ENCODE measurements around the gene B3GNT9. TPM values are rescaled to one million over a fixed set of nuclear protein-coding genes. Genes with fewer than 3 reads are reported as not detected.
A peak's percentile ranks its signal among the peaks of the same experiment; 100 is the strongest.

Gene B3GNT9
- total and polyA plus RNA-seq, 4 experiments from 2014 or later = 10.0 to 11.8 (median 10.2) TPM

DNA sequence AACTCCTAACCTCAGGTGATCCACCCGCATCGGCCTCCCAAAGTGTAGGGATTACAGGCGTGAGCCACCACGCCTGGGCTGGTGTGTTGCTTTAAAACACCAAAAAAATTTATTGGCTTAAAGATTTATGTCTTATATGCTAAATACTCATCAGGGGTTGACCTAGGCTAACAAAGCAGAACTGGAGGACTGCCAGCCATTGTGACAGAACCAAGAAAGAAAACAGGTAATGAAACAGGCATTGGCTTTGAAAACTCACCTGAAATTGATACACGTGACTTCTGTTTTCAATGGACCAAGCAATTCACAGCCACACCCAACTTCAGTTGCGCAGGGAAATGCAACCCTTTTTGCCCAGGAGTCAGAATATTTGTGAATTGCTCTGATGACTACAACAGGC is 46.0 kb downstream of the B3GNT9 start:
- Mint-ChIP-seq H3K36me3 (peaks cover 0 to 7% of the 10 kb centered on the region in 2 donors), H3K4me3 (no peak overlapping the region), H3K9me3 (peaks cover 0 to 1% (median 0%) of the 10 kb centered on the region in 8 donors), H3K27ac (peak overlapping the region in 1 of 7 donors; percentile 36), H3K27me3 (no peaks in the 10 kb centered on the region), H3K4me1 (peaks cover 5 to 10% (median 7%) of the 10 kb centered on the region in 4 donors)
- Histone ChIP-seq H3K36me3 (ENCODE audit: insufficient read depth, low read length) (no peaks in the 10 kb centered on the region), H3K4me1 (ENCODE audit: insufficient read depth, low read length) (peaks cover 7% of the 10 kb centered on the region), H3K27me3 (ENCODE audit: insufficient read depth, low read length) (no peaks in the 10 kb centered on the region), H3K4me3 (ENCODE audit: low read length in 2 of 2) (no peak overlapping the region), H3K27ac (ENCODE audit: low read depth, low read length) (no peak overlapping the region), H3K9me3 (ENCODE audit: control insufficient read depth in 1 of 2, low read length in 2 of 2) (no peaks in the 10 kb centered on the region)
- ChIA-PET CTCF (ENCODE audit: partially characterized antibody) (interaction anchor here (0.8 to 6.7 kb wide), 6 partner anchors 22 to 128 kb away, joined by 3 to 72 read pairs (median 26); no protein-coding TSS in a partner anchor), POLR2A (ENCODE audit: partially characterized antibody) (no interaction called here)
- intact Hi-C loops (cut with micrococcal nuclease) = no loop called here
- DNase-seq = no peak

GRCh38 chr16:67104061-67104460 is 46.7 kb downstream of the B3GNT9 start:
- DNase-seq = no peak
- Histone ChIP-seq H3K4me1 (ENCODE audit: insufficient read depth, low read length) (peaks cover 3% of the 10 kb centered on the region), H3K27me3 (ENCODE audit: insufficient read depth, low read length) (no peaks in the 10 kb centered on the region), H3K27ac (ENCODE audit: low read depth, low read length) (no peak overlapping the region), H3K9me3 (ENCODE audit: control insufficient read depth in 1 of 2, low read length in 2 of 2) (no peaks in the 10 kb centered on the region), H3K4me3 (ENCODE audit: low read length in 2 of 2) (no peak overlapping the region), H3K36me3 (ENCODE audit: insufficient read depth, low read length) (no peaks in the 10 kb centered on the region)
- Mint-ChIP-seq H3K4me1 (peaks cover 0 to 6% (median 0%) of the 10 kb centered on the region in 4 donors), H3K27me3 (no peaks in the 10 kb centered on the region), H3K4me3 (no peak overlapping the region), H3K36me3 (peaks cover 0 to 4% of the 10 kb centered on the region in 2 donors), H3K9me3 (no peaks in the 10 kb centered on the region), H3K27ac (peak overlapping the region in 3 of 7 donors; percentile 7 to 47 (median 19))
- POLR2A ChIA-PET (ENCODE audit: partially characterized antibody) = interaction anchor here (0.6 to 1.4 kb wide), 2 partner anchors 48 to 480 kb away, joined by 3 read pairs; no protein-coding TSS in a partner anchor
- CTCF ChIA-PET (ENCODE audit: partially characterized antibody) = interaction anchor here (0.8 to 6.7 kb wide), 9 partner anchors 10 to 143 kb away, joined by 3 to 72 read pairs (median 6); partner anchors contain the start of gene CES3
- intact Hi-C loops (cut with micrococcal nuclease) = no loop called here

GRCh38 chr16:67101311-67102082 is 49.3 kb downstream of the B3GNT9 start:
- Mint-ChIP-seq H3K9me3 (no peaks in the 10 kb centered on the region), H3K27me3 (no peaks in the 10 kb centered on the region), H3K27ac (no peak overlapping the region), H3K4me3 (no peak overlapping the region), H3K4me1 (peaks cover 0 to 6% (median 0%) of the 10 kb centered on the region in 4 donors), H3K36me3 (peaks cover 0 to 11% of the 10 kb centered on the region in 2 donors)
- Histone ChIP-seq H3K4me3 (ENCODE audit: low read length in 2 of 2) (no peak overlapping the region), H3K27ac (ENCODE audit: low read depth, low read length) (no peak overlapping the region), H3K4me1 (ENCODE audit: insufficient read depth, low read length) (no peaks in the 10 kb centered on the region), H3K36me3 (ENCODE audit: insufficient read depth, low read length) (no peaks in the 10 kb centered on the region), H3K9me3 (ENCODE audit: control insufficient read depth in 1 of 2, low read length in 2 of 2) (no peaks in the 10 kb centered on the region), H3K27me3 (ENCODE audit: insufficient read depth, low read length) (no peaks in the 10 kb centered on the region)
- POLR2A ChIA-PET (ENCODE audit: partially characterized antibody) = interaction anchor here (1.0 to 1.2 kb wide), 3 partner anchors 49 to 126 kb away, joined by 3 to 4 read pairs (median 4); partner anchors contain the start of gene B3GNT9
- no peak for DNase-seq
- CTCF ChIA-PET (ENCODE audit: partially characterized antibody) = interaction anchor here (0.7 to 6.7 kb wide), 23 partner anchors 8 to 389 kb away, joined by 3 to 72 read pairs (median 4); partner anchors contain the start of genes B3GNT9, MATCAP1 and PHAF1
- intact Hi-C loops (cut with micrococcal nuclease) = loop anchor here (1.0 kb wide), 2 partner anchors 83 to 124 kb away; no protein-coding TSS in a partner anchor

DNA sequence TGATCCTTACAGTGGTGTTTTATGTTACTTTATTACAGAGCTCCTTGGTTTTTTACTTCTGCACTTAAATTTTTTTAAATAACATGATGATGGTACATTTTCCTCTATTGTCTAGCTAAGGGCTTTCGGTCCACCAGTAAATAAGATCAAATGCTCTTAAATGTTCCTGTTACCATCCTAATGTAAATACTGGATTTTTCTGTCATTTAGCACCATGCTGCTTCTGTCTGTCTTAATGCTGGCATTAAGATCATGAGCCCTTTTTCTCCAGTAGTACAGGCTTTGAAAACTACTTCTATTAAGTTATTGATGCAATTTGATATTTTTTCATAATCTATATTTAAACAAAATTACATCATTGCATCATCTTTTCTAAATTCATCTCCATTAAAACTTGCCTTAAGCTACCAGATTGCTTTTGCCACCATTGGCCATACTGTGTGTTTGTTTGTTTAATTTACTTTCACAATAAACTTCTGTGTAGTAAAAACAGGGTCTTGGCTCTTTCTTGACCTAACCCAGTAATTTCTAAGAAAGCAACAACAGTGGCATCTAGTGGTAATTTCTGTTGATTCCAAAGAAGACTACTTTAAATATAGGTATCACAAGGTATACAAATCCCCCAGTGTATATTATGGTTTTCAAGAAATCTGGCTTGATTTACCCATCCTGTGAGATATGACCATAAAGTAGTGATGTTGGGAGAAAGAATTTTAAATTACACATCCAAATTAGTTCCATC is 50.1 kb downstream of the B3GNT9 start:
- H3K27ac Mint-ChIP-seq = peak overlapping the region in 1 of 7 donors; percentile 19
- H3K27me3 ChIP-seq (ENCODE audit: insufficient read depth, low read length) = no peaks in the 10 kb centered on the region
- H3K9me3 Mint-ChIP-seq = no peaks in the 10 kb centered on the region
- H3K27ac ChIP-seq (ENCODE audit: low read depth, low read length) = no peak overlapping the region
- peaks cover 0 to 11% of the 10 kb centered on the region in 2 donors for H3K36me3 Mint-ChIP-seq
- DNase-seq = peak in 4 of 5 donors; percentile 14 to 36 (median 20)
- no peaks in the 10 kb centered on the region for H3K4me1 ChIP-seq (ENCODE audit: insufficient read depth, low read length)
- intact Hi-C loops (cut with micrococcal nuclease) = loop anchor here (1.0 kb wide), 2 partner anchors 82 to 123 kb away; no protein-coding TSS in a partner anchor
- H3K4me3 ChIP-seq (ENCODE audit: low read length in 2 of 2) = no peak overlapping the region
- POLR2A ChIA-PET (ENCODE audit: partially characterized antibody) = interaction anchor here (1.0 to 1.2 kb wide), 5 partner anchors 50 to 125 kb away, joined by 3 to 4 read pairs (median 4); partner anchors contain the start of genes B3GNT9, FBXL8 and TRADD
- peaks cover 0 to 4% (median 0%) of the 10 kb centered on the region in 4 donors for H3K4me1 Mint-ChIP-seq
- no peak overlapping the region for H3K4me3 Mint-ChIP-seq
- no peaks in the 10 kb centered on the region for H3K9me3 ChIP-seq (ENCODE audit: control insufficient read depth in 1 of 2, low read length in 2 of 2)
- H3K36me3 ChIP-seq (ENCODE audit: insufficient read depth, low read length) = no peaks in the 10 kb centered on the region
- H3K27me3 Mint-ChIP-seq = no peaks in the 10 kb centered on the region
- CTCF ChIA-PET (ENCODE audit: partially characterized antibody) = interaction anchor here (0.8 to 6.7 kb wide), 17 partner anchors 9 to 147 kb away, joined by 3 to 72 read pairs (median 4); partner anchors contain the start of genes B3GNT9, MATCAP1 and PHAF1

GRCh38 chr16:67098599-67098998 is 52.2 kb downstream of the B3GNT9 start:
- ChIA-PET POLR2A (ENCODE audit: partially characterized antibody) (no interaction called here), CTCF (ENCODE audit: partially characterized antibody) (interaction anchor here (1.3 to 6.7 kb wide), 2 partner anchors 69 to 80 kb away, joined by 3 to 72 read pairs; no protein-coding TSS in a partner anchor)
- H3K4me3 Mint-ChIP-seq = no peak overlapping the region
- intact Hi-C loops (cut with micrococcal nuclease) = no loop called here
- no peaks in the 10 kb centered on the region for H3K4me1 ChIP-seq (ENCODE audit: insufficient read depth, low read length)
- no peaks in the 10 kb centered on the region for H3K9me3 ChIP-seq (ENCODE audit: control insufficient read depth in 1 of 2, low read length in 2 of 2)
- peaks cover 3 to 14% of the 10 kb centered on the region in 2 donors for H3K36me3 Mint-ChIP-seq
- no peak overlapping the region for H3K27ac Mint-ChIP-seq
- H3K27me3 ChIP-seq (ENCODE audit: insufficient read depth, low read length) = no peaks in the 10 kb centered on the region
- no peaks in the 10 kb centered on the region for H3K36me3 ChIP-seq (ENCODE audit: insufficient read depth, low read length)
- no peak overlapping the region for H3K27ac ChIP-seq (ENCODE audit: low read depth, low read length)
- no peaks in the 10 kb centered on the region for H3K4me1 Mint-ChIP-seq
- H3K4me3 ChIP-seq (ENCODE audit: low read length in 2 of 2) = no peak overlapping the region
- no peak for DNase-seq
- no peaks in the 10 kb centered on the region for H3K9me3 Mint-ChIP-seq
- H3K27me3 Mint-ChIP-seq = no peaks in the 10 kb centered on the region

Data from CD4-positive, alpha-beta memory T cell (primary cell).